B cell (primary cell): ENCODE results near the gene STK38L. TPM values are rescaled to one million over a fixed set of nuclear protein-coding genes. Genes with fewer than 3 reads are reported as not detected.
A peak's percentile ranks its signal among the peaks of the same experiment; 100 is the strongest.

Experiments used
- ATAC-seq: fragments of 200-7000 bp; cut with Tn5 transposase; one replicate; pipeline ENCODE4 v1.10.0; 2021; ENCODE audit warnings: low read depth, mild to moderate bottlenecking, moderate number of reproducible peaks, moderate library complexity
- CTCF ChIA-PET: fragments of 350-600 bp; sonication (Branson Sonifier 250); formaldehyde crosslinking; loops from one replicate; lab custom pipeline; 2021; ENCODE audit warnings: antibody characterized with exemption, inconsistent platforms; lab: Charles Lee
- POLR2A ChIA-PET: fragments of 350-600 bp; sonication (Branson Sonifier 250); formaldehyde crosslinking; loops from one replicate; lab custom pipeline; 2021; ENCODE audit warnings: antibody characterized with exemption; lab: Charles Lee
- DNase-seq: peaks from one replicate; pipeline ENCODE4 v3.0.0; 2013
- H2AFZ ChIP-seq: 2 replicates; pipeline ENCODE4 v1.6.1; 2012; ENCODE audit warnings: mild to moderate bottlenecking, low read depth, low read length; ENCODE audit not compliant: insufficient read depth, poor library complexity, severe bottlenecking
- H3K27ac ChIP-seq, 2 donors: 1 replicate in 1 of 2; 2 replicates in 1 of 2; pipeline ENCODE4 v1.5.1; 2012 to 2013; ENCODE audit warnings: low read length in 2 of 2, mild to moderate bottlenecking in 2 of 2, moderate library complexity in 1 of 2
- H3K27me3 ChIP-seq, 4 experiments: fragments of 200-600 bp in 1 of 4; sonication (generic) in 1 of 4; replicated peaks in 1 of 4; 1 replicate in 2 of 4; 2 replicates in 2 of 4; pipeline versions ENCODE4 v1.6.1 to v1.7.0; 2013 to 2016; ENCODE audit warnings: low read length in 3 of 4, mild to moderate bottlenecking in 2 of 4, mixed read lengths in 1 of 4, moderate library complexity in 1 of 4; ENCODE audit not compliant: insufficient read depth in 4 of 4, control insufficient read depth in 3 of 4; ENCODE audit errors: control extremely low read depth in 1 of 4
- H3K36me3 ChIP-seq, 2 experiments: replicated peaks in 1 of 2; 1 replicate in 1 of 2; 2 replicates in 1 of 2; pipeline versions ENCODE4 v1.6.1 to v1.7.1; 2013; ENCODE audit warnings: low read length in 1 of 2; ENCODE audit not compliant: insufficient read depth in 2 of 2, control insufficient read depth in 1 of 2; ENCODE audit errors: control extremely low read depth in 1 of 2, extremely low read depth in 1 of 2
- H3K4me1 ChIP-seq, 2 donors: fragments of 200-600 bp in 1 of 2; sonication (generic) in 1 of 2; 1 replicate in 1 of 2; 2 replicates in 1 of 2; pipeline versions ENCODE4 v1.5.1 to v1.6.1; 2013 to 2017; ENCODE audit warnings: low read length in 2 of 2; ENCODE audit not compliant: control insufficient read depth in 2 of 2, insufficient read depth in 2 of 2
- H3K4me2 ChIP-seq: replicated peaks from 2 replicates; pipeline ENCODE3; 2012; ENCODE audit warnings: mild to moderate bottlenecking, low read depth, low read length; ENCODE audit not compliant: poor library complexity, severe bottlenecking
- H3K4me3 ChIP-seq, 5 experiments: fragments of 200-600 bp in 1 of 5; sonication (generic) in 1 of 5; 1 replicate in 3 of 5; 2 replicates in 2 of 5; pipeline versions ENCODE4 v1.5.1 to v1.7.0; 2011 to 2016; ENCODE audit warnings: low read length in 4 of 5, mild to moderate bottlenecking in 4 of 5, low read depth in 2 of 5, control low read depth in 1 of 5, moderate library complexity in 1 of 5; ENCODE audit not compliant: insufficient read depth in 1 of 5; ENCODE audit errors: control extremely low read depth in 1 of 5, extremely low read depth in 1 of 5
- H3K79me2 ChIP-seq: fragments of 200-600 bp; sonication (generic); one replicate; pipeline ENCODE4 v1.6.0; 2016; ENCODE audit warnings: low read length; ENCODE audit not compliant: control insufficient read depth, insufficient read depth
- H3K9ac ChIP-seq: fragments of 200-600 bp; sonication (generic); 2 replicates; pipeline ENCODE4 v1.6.1; 2017; ENCODE audit warnings: mild to moderate bottlenecking, low read length, moderate library complexity
- H3K9me3 ChIP-seq, 3 donors: one replicate each; pipeline versions ENCODE4 v1.6.1 to v1.7.1; 2013; ENCODE audit warnings: low read length in 2 of 3; ENCODE audit not compliant: control insufficient read depth in 2 of 3, insufficient read depth in 1 of 3; ENCODE audit errors: control extremely low read depth in 1 of 3
- H4K20me1 ChIP-seq: 2 replicates; pipeline ENCODE4 v1.6.0; 2012; ENCODE audit warnings: mild to moderate bottlenecking, low read length; ENCODE audit not compliant: insufficient read depth, control insufficient read depth, poor library complexity, severe bottlenecking
- H3K27ac Mint-ChIP-seq: one replicate; pipeline ENCODE4 v1.8.0; 2021; ENCODE audit warnings: mixed read lengths
- H3K27me3 Mint-ChIP-seq: one replicate; pipeline ENCODE4 v1.8.0; 2021; ENCODE audit warnings: mixed read lengths
- H3K4me1 Mint-ChIP-seq: one replicate; pipeline ENCODE4 v1.8.0; 2021; ENCODE audit warnings: mixed read lengths
- H3K4me3 Mint-ChIP-seq: one replicate; pipeline ENCODE4 v1.8.0; 2021; ENCODE audit warnings: mixed read lengths
- H3K9me3 Mint-ChIP-seq: one replicate; pipeline ENCODE4 v1.8.0; 2022; ENCODE audit warnings: mixed read lengths; ENCODE audit not compliant: insufficient read depth
- CTCF ChIP-seq: fragments of 200-600 bp; IDR thresholded peaks from one replicate; pipeline ENCODE4 v1.8.0; 2022; ENCODE audit warnings: antibody characterized with exemption, mild to moderate bottlenecking
- EZH2 ChIP-seq: IDR thresholded peaks from 2 replicates; pipeline ENCODE4 v1.6.1; 2012; ENCODE audit warnings: borderline replicate concordance, low read depth, mild to moderate bottlenecking, moderate library complexity, low read length; ENCODE audit not compliant: insufficient read depth, poor library complexity, severe bottlenecking
- WGBS: methylation state at CpG from one replicate; pipeline ENCODE4 v1.1.5; 2013; ENCODE audit warnings: missing lambda C conversion rate; ENCODE audit not compliant: insufficient coverage; 5-methylcytosine and 5-hydroxymethylcytosine counted together
- intact Hi-C: fragments of 100-400 bp; cut with micrococcal nuclease; formaldehyde crosslinking; loops from one replicate; pipeline ENCODE4 v1.10.0; 2022
- polyA plus RNA-seq: library from polyadenylated mRNA; depleted of rRNA; stranded (reverse); fragments of >200 nt; gene quantifications from 2 replicates; pipeline ENCODE4 v1.2.3, GENCODE V29; 2012
- total RNA-seq, 2 donors: library from RNA; stranded (reverse); fragments of 120-200 nt in 1 of 2; gene quantifications; 1 replicate in 1 of 2; 2 replicates in 1 of 2; pipeline versions ENCODE4 v1.2.3 to v1.2.4, GENCODE V29; 2013 to 2022

STK38L gene
- total and polyA plus RNA-seq, 2 donors (not counting 1 experiment from before 2014, with no cell fraction given): 5.5 to 21.2 TPM

- Histone ChIP-seq H3K27ac (no peak overlapping the region), H3K4me1 (peaks cover 13 to 14% of the 10 kb centered on the region in 2 donors), H3K4me3 (peak overlapping the region in 4 of 5 experiments; percentile 45 to 66 (median 56)), H2AFZ (peak overlapping the region; percentile 83), H4K20me1 (no peaks in the 10 kb centered on the region), H3K27me3 (peaks cover 0 to 24% (median 20%) of the 10 kb centered on the region in 4 experiments), H3K36me3 (no peaks in the 10 kb centered on the region), H3K9ac (peak overlapping the region; percentile 61), H3K9me3 (no peaks in the 10 kb centered on the region), H3K79me2 (no peaks in the 10 kb centered on the region), H3K4me2 (peak overlapping the region; percentile 88)
- TF ChIP-seq EZH2 (no peak), CTCF (no peak)
- DNase-seq: peak; percentile 17
- ChIA-PET POLR2A (no interaction called here), CTCF (no interaction called here)
- WGBS: 72% methylated on average over 4 of the region's 7 CpGs
- intact Hi-C loops: no loop called here
- no peak for ATAC-seq
- H3K27ac Mint-ChIP-seq: no peak overlapping the region
- H3K27me3 Mint-ChIP-seq: peaks cover 29% of the 10 kb centered on the region
- peaks cover 26% of the 10 kb centered on the region for H3K4me1 Mint-ChIP-seq
- no peaks in the 10 kb centered on the region for H3K9me3 Mint-ChIP-seq
- H3K4me3 Mint-ChIP-seq: peak overlapping the region; percentile 96
Observed at GRCh38 chr12:27334042-27334720, 90.1 kb downstream of the STK38L start.

GRCh38 chr12:27334721-27335082, 90.6 kb downstream of the STK38L start:
- Histone ChIP-seq H4K20me1 (no peaks in the 10 kb centered on the region), H2AFZ (no peak overlapping the region), H3K27me3 (peaks cover 0 to 24% (median 20%) of the 10 kb centered on the region in 4 experiments), H3K9me3 (no peaks in the 10 kb centered on the region), H3K79me2 (no peaks in the 10 kb centered on the region), H3K4me1 (peaks cover 13 to 14% of the 10 kb centered on the region in 2 donors), H3K4me3 (no peak overlapping the region), H3K27ac (no peak overlapping the region), H3K9ac (no peak overlapping the region), H3K36me3 (no peaks in the 10 kb centered on the region), H3K4me2 (no peak overlapping the region)
- POLR2A ChIA-PET: no interaction called here
- peaks cover 26% of the 10 kb centered on the region for H3K4me1 Mint-ChIP-seq
- H3K27ac Mint-ChIP-seq: no peak overlapping the region
- ATAC-seq: no peak
- H3K27me3 Mint-ChIP-seq: peaks cover 29% of the 10 kb centered on the region
- DNase-seq: no peak
- H3K4me3 Mint-ChIP-seq: no peak overlapping the region
- H3K9me3 Mint-ChIP-seq: no peaks in the 10 kb centered on the region
- intact Hi-C loops: no loop called here
- WGBS: no CpG with 5 or more reads among the region's 6 CpGs
- TF ChIP-seq CTCF: no peak
- TF ChIP-seq EZH2: no peak
- CTCF ChIA-PET: no interaction called here
